Brain microvascular endothelial cell (primary cell): ENCODE results near the gene MAGI1.

Experiments
- DNase-seq: peaks from one replicate; pipeline ENCODE4 v3.0.0-alpha.2; 2020
- H3K27ac ChIP-seq: fragments of 250-450 bp; sonication (Bioruptor Pico); 2 replicates; pipeline ENCODE4 v1.5.1; 2020; ENCODE audit warnings: mild to moderate bottlenecking, moderate library complexity
- H3K27me3 ChIP-seq: fragments of 250-450 bp; sonication (Bioruptor Pico); replicated peaks from 2 replicates; pipeline ENCODE4 v1.5.1; 2020; ENCODE audit warnings: mild to moderate bottlenecking
- H3K36me3 ChIP-seq: fragments of 250-450 bp; sonication (Bioruptor Pico); replicated peaks from 2 replicates; pipeline ENCODE4 v1.5.1; 2020; ENCODE audit warnings: mild to moderate bottlenecking
- H3K4me3 ChIP-seq: 2 replicates; pipeline ENCODE4 v1.5.1; 2011; ENCODE audit warnings: low read depth, mild to moderate bottlenecking, control low read depth, low read length, moderate library complexity
- CTCF ChIP-seq: IDR thresholded peaks from 2 replicates; pipeline ENCODE4 v1.5.1; 2011; ENCODE audit warnings: low read depth, mild to moderate bottlenecking, moderate library complexity, low read length, control low read depth, inconsistent platforms; ENCODE audit errors: missing control alignments
- in situ Hi-C: cut with HindIII; loops from 2 replicates; pipeline ENCODE4 v1.10.0; 2017; ENCODE audit warnings: low sequenced_read_pairs, low pct_ligation_motif_present

Gene MAGI1

GRCh38 chr3:65946438-65946837 is 92.3 kb downstream of the MAGI1 start:
- H3K36me3 ChIP-seq = no peaks in the 10 kb centered on the region
- no peak for TF ChIP-seq CTCF
- H3K27me3 ChIP-seq = no peaks in the 10 kb centered on the region
- no peak for DNase-seq
- in situ Hi-C loops = no loop called here
- no peak overlapping the region for H3K4me3 ChIP-seq
- H3K27ac ChIP-seq = no peak overlapping the region

DNA sequence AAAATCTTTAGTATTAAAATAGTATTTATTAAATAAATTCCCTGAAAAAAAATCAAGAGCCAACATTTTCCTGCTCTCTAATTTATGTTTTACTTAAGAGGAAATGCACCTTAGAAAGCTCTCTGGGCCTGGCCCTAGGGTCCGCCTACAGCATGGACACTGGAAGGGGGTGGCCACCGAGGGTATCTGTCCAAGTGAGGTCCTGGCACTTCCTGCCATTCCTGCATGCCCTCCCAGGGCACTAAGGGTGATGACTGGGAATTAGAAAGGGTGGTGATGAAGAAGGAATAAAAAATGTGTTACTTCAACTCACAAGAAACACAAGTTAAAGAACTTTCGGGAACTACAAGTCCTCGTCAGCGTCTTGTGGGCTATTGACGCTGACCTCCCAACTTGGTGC is 92.8 kb downstream of the MAGI1 start:
- DNase-seq = no peak
- H3K27ac ChIP-seq = no peak overlapping the region
- in situ Hi-C loops = no loop called here
- H3K36me3 ChIP-seq = no peaks in the 10 kb centered on the region
- no peak overlapping the region for H3K4me3 ChIP-seq
- no peaks in the 10 kb centered on the region for H3K27me3 ChIP-seq
- no peak for TF ChIP-seq CTCF

GRCh38 chr3:65945480-65945879 is 93.2 kb downstream of the MAGI1 start:
- Histone ChIP-seq H3K4me3 (no peak overlapping the region), H3K27ac (no peak overlapping the region), H3K36me3 (no peaks in the 10 kb centered on the region), H3K27me3 (no peaks in the 10 kb centered on the region)
- DNase-seq = no peak
- no peak for TF ChIP-seq CTCF
- in situ Hi-C loops = no loop called here

DNA sequence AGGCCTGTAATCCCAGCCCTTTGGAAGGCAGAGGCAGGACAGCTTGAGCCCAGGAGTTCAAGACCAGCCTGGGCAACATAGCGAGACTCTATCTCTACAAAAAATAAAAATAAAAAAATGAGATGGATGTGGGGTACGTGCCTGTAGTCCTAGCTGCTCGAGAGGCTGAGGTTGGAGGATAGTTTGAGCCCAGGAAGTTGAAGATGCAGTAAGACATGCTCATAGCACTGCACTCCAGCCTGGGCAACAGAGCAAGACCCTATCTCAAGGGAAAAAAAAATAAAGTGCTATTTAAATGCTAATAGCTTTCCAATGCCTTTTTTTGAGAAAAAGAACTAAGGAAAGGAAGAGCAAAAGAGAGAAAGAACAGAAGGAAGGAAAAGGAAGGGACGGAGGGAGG is 94.5 kb downstream of the MAGI1 start:
- TF ChIP-seq CTCF = no peak
- DNase-seq = no peak
- H3K4me3 ChIP-seq = no peak overlapping the region
- no peaks in the 10 kb centered on the region for H3K36me3 ChIP-seq
- no peaks in the 10 kb centered on the region for H3K27me3 ChIP-seq
- in situ Hi-C loops = no loop called here
- H3K27ac ChIP-seq = no peak overlapping the region

DNA sequence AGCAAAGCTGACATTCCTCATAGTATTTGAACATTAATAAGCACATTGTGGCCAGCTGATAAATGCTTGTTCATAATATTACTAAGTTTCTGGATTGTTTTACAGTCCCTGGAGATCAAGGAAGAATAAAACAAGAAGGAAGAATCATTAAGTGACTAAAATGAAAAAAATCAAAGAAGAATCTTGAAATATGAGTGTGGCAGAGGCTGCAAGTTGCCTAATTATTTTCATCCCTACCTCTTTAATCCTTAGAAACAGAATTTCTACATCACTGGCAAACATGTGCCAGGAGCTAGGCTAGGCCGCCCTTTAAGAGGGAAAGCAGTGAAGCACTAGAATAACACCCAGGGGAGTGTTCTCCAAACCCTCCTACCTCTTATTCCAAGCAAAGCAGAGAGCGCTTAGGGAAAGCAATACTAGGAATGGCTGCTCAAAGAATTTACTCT is 98.9 kb downstream of the MAGI1 start:
- in situ Hi-C loops = no loop called here
- H3K4me3 ChIP-seq = no peak overlapping the region
- H3K27me3 ChIP-seq = no peaks in the 10 kb centered on the region
- TF ChIP-seq CTCF = no peak
- no peak for DNase-seq
- H3K36me3 ChIP-seq = no peaks in the 10 kb centered on the region
- no peak overlapping the region for H3K27ac ChIP-seq

DNA sequence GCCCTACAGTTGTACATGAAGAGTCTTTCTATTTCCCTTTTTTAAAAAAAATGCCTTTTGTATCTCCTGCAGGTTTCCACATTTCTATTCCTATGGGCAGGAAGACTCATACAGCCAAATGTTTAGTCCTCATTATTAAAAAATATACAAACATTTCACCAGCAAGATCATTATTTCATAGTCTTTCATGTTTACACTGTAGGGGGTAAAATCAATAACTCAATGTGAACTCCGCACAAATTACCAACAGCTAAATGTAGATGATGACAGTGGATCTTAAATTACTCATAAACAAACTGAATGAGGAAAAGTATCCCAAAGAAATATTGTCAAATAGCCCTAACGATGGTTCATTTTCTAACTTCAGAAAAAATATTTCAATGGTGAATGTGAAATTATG is 99.5 kb downstream of the MAGI1 start:
- Histone ChIP-seq H3K36me3 (no peaks in the 10 kb centered on the region), H3K4me3 (no peak overlapping the region), H3K27me3 (no peaks in the 10 kb centered on the region), H3K27ac (no peak overlapping the region)
- DNase-seq = no peak
- TF ChIP-seq CTCF = no peak
- in situ Hi-C loops = no loop called here
